Smooth muscle cell (in vitro differentiated cells): ENCODE data around the gene MIS18A. TPM values are rescaled to one million over a fixed set of nuclear protein-coding genes. Genes with fewer than 3 reads are reported as not detected.
"Not testable (repeated sequence)": the region's sequence is repeated elsewhere in the genome, so short reads cannot be mapped to it uniquely, and the experiment has no call there.

Source experiments
- DNase-seq: peaks from one replicate; lab custom pipeline; 2025; ENCODE audit not compliant: unreplicated experiment; lab: John Stamatoyannopoulos, UW
- H2AFZ ChIP-seq: fragments of 200-600 bp; sonication (generic); 2 replicates; pipeline ENCODE4 v1.6.0; 2016; ENCODE audit warnings: antibody characterized with exemption, low read depth, mild to moderate bottlenecking
- H3F3A ChIP-seq: fragments of 200-600 bp; sonication (generic); 2 replicates; pipeline ENCODE4 v1.6.0; 2017; ENCODE audit warnings: antibody characterized with exemption, low read depth
- H3K27ac ChIP-seq: fragments of 200-600 bp; sonication (generic); 2 replicates; pipeline ENCODE4 v1.5.1; 2016; ENCODE audit warnings: low read depth, mild to moderate bottlenecking
- H3K27me3 ChIP-seq: fragments of 200-600 bp; sonication (generic); 2 replicates; pipeline ENCODE4 v1.6.1; 2016; ENCODE audit warnings: low read depth, mild to moderate bottlenecking
- H3K36me3 ChIP-seq: fragments of 200-600 bp; sonication (generic); 2 replicates; pipeline ENCODE4 v1.5.1; 2016; ENCODE audit warnings: low read depth
- H3K4me1 ChIP-seq: fragments of 200-600 bp; sonication (generic); 2 replicates; pipeline ENCODE4 v1.5.1; 2016; ENCODE audit warnings: low read depth
- H3K4me2 ChIP-seq: fragments of 200-600 bp; sonication (generic); 2 replicates; pipeline ENCODE4 v1.6.0; 2016; ENCODE audit warnings: mild to moderate bottlenecking
- H3K4me3 ChIP-seq: fragments of 200-600 bp; sonication (generic); 2 replicates; pipeline ENCODE4 v1.5.1; 2016; ENCODE audit warnings: mild to moderate bottlenecking
- H3K79me2 ChIP-seq: fragments of 200-600 bp; sonication (generic); 2 replicates; pipeline ENCODE4 v1.6.0; 2016; ENCODE audit warnings: low read depth, mild to moderate bottlenecking
- H3K9ac ChIP-seq: fragments of 200-600 bp; sonication (generic); 2 replicates; pipeline ENCODE4 v1.6.0; 2016; ENCODE audit warnings: low read depth
- H3K9me3 ChIP-seq: fragments of 200-600 bp; sonication (generic); replicated peaks from 2 replicates; pipeline ENCODE4 v1.5.1; 2016; ENCODE audit warnings: low read depth
- H4K20me1 ChIP-seq: fragments of 200-600 bp; sonication (generic); 2 replicates; pipeline ENCODE4 v1.6.0; 2016; ENCODE audit warnings: low read depth
- WGBS: methylation state at CpG from one replicate; pipeline ENCODE4 v1.1.7; 2016; ENCODE audit warnings: low lambda C conversion rate; 5-methylcytosine and 5-hydroxymethylcytosine counted together
- polyA plus RNA-seq: library from polyadenylated mRNA; unstranded; fragments of >200 nt; fragmentation: Nextera tagmentation; extraction: Ambion mirVana; gene quantifications from 2 replicates; pipeline ENCODE4 v1.2.1, GENCODE V29; 2016
- total RNA-seq: library from RNA; depleted of rRNA; stranded (reverse); fragments of >200 nt; gene quantifications from 2 replicates; pipeline ENCODE4 v1.2.3, GENCODE V29; 2014
- TF ChIP-seq, protein P1 (sequence below): fragments of 200-600 bp; sonication (generic); IDR thresholded peaks from 2 replicates; pipeline ENCODE4 v1.5.1; 2017; ENCODE audit warnings: borderline replicate concordance, mild to moderate bottlenecking, antibody characterized with exemption; ENCODE audit not compliant: insufficient read depth, poor library complexity, severe bottlenecking

MIS18A gene
- total and polyA plus RNA-seq, 2 experiments from 2014 or later = 9.4 to 20.0 TPM

DNA sequence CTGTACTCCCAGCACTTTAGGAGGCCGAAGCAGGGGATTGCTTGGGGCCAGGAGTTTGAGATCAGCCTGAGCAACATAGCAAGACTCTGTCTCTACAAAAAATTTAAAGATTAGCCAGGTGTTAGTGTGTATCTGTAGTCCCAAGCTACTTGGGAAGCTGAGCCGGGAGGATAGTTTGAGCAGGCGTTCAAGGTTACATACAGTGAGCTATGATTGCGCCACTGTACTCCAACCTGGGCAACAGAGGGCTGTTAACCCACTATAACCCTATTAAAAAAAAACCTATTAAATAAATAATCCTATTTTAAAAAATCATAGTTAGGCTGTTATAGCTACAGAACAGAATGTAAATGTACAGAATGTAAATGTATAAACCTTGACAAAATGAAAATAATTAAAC is 2.2 kb downstream of the MIS18A start:
- DNase-seq = no peak
- no peak overlapping the region for H2AFZ ChIP-seq
- no peak overlapping the region for H3K4me2 ChIP-seq
- H3K27me3 ChIP-seq = no peaks in the 10 kb centered on the region
- 97% methylated on average over 4 of the region's 4 CpGs for WGBS
- no peaks in the 10 kb centered on the region for H3K9me3 ChIP-seq
- TF ChIP-seq, protein P1, sequence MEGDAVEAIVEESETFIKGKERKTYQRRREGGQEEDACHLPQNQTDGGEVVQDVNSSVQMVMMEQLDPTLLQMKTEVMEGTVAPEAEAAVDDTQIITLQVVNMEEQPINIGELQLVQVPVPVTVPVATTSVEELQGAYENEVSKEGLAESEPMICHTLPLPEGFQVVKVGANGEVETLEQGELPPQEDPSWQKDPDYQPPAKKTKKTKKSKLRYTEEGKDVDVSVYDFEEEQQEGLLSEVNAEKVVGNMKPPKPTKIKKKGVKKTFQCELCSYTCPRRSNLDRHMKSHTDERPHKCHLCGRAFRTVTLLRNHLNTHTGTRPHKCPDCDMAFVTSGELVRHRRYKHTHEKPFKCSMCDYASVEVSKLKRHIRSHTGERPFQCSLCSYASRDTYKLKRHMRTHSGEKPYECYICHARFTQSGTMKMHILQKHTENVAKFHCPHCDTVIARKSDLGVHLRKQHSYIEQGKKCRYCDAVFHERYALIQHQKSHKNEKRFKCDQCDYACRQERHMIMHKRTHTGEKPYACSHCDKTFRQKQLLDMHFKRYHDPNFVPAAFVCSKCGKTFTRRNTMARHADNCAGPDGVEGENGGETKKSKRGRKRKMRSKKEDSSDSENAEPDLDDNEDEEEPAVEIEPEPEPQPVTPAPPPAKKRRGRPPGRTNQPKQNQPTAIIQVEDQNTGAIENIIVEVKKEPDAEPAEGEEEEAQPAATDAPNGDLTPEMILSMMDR = no peak
- no peak overlapping the region for H3K9ac ChIP-seq
- no peaks in the 10 kb centered on the region for H4K20me1 ChIP-seq
- H3K79me2 ChIP-seq = peaks cover 16% of the 10 kb centered on the region
- no peak overlapping the region for H3K4me3 ChIP-seq
- no peaks in the 10 kb centered on the region for H3K36me3 ChIP-seq
- H3F3A ChIP-seq = no peaks in the 10 kb centered on the region
- peaks cover 14% of the 10 kb centered on the region for H3K4me1 ChIP-seq
- no peak overlapping the region for H3K27ac ChIP-seq

- Histone ChIP-seq H3K9ac (no peak overlapping the region), H3F3A (no peaks in the 10 kb centered on the region), H3K79me2 (peaks cover under 1% of the 10 kb centered on the region), H3K9me3 (no peaks in the 10 kb centered on the region), H4K20me1 (no peaks in the 10 kb centered on the region), H3K36me3 (no peaks in the 10 kb centered on the region), H3K27me3 (no peaks in the 10 kb centered on the region), H3K27ac (no peak overlapping the region), H2AFZ (no peak overlapping the region), H3K4me2 (no peak overlapping the region), H3K4me1 (no peaks in the 10 kb centered on the region), H3K4me3 (no peak overlapping the region)
- WGBS = 97% methylated on average over 4 of the region's 4 CpGs
- no peak for DNase-seq
- TF ChIP-seq, protein P1 = no peak
Observed at GRCh38 chr21:32270748-32271147, 8.1 kb downstream of the MIS18A start.

DNA sequence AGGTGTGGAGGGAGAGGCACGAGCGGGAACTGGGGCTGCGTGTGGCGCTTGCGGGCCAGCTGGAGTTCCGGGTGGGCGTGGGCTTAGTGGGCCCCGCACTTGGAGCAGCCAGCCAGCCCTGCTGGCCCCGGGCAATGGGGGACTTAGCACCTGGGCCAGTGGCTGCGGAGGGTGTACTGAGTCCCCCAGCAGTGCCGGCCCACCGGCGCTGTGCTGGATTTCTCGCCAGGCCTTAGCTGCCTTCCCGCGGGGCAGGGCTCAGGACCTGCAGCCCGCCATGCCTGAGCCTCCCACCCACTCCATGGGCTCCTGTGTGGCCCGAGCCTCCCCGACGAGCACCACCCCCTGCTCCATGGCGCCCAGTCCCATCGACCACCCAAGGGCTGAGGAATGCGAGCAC is 13.5 kb downstream of the MIS18A start:
- H3K36me3 ChIP-seq, H3K9me3 ChIP-seq, DNase-seq, H3K79me2 ChIP-seq, H3K27me3 ChIP-seq, H2AFZ ChIP-seq, H3K9ac ChIP-seq, H3K27ac ChIP-seq, H3K4me2 ChIP-seq, H3K4me1 ChIP-seq, H3F3A ChIP-seq, H3K4me3 ChIP-seq, H4K20me1 ChIP-seq: not testable (repeated sequence)
- WGBS = 92% methylated on average over 12 of the region's 23 CpGs

DNA sequence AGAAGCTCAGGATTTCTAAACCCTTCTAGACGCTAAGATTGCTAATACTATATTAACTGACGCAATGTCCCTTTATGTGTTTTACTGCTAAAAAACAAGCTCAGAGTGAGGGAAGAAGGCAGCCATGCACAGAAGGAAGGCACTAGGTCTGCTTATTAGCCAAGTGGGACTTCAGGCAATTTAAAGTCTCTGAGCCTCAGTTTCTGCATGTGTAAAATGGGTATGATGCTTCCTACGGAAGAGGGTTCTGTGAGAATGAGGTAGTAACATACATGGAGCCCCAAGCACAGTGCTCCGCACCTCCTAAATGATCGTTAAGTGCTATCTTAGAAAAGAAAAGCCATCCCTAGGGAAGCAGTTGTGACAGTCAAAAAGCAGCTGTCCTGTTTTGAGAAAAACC is 16.9 kb downstream of the MIS18A start:
- H3K9me3 ChIP-seq = no peaks in the 10 kb centered on the region
- H3K4me1 ChIP-seq = no peaks in the 10 kb centered on the region
- H3K79me2 ChIP-seq = no peaks in the 10 kb centered on the region
- WGBS = 95% methylated on average over 5 of the region's 5 CpGs
- TF ChIP-seq, protein P1 = no peak
- H3K4me3 ChIP-seq = no peak overlapping the region
- no peak overlapping the region for H3K27ac ChIP-seq
- no peaks in the 10 kb centered on the region for H3K27me3 ChIP-seq
- H2AFZ ChIP-seq = no peak overlapping the region
- H3K4me2 ChIP-seq = no peak overlapping the region
- no peaks in the 10 kb centered on the region for H3F3A ChIP-seq
- DNase-seq = no peak
- no peak overlapping the region for H3K9ac ChIP-seq
- H4K20me1 ChIP-seq = no peaks in the 10 kb centered on the region
- no peaks in the 10 kb centered on the region for H3K36me3 ChIP-seq
